HG03342 (cell line): ENCODE measurements around the gene ILF2.
"Not testable (repeated sequence)": the region's sequence is repeated elsewhere in the genome, so short reads cannot be mapped to it uniquely, and the experiment has no call there.

Experiments used
- ATAC-seq: cut with Tn5 transposase; IDR thresholded peaks from one replicate; pipeline ENCODE4 v1.9.1; 2021; ENCODE audit warnings: mild to moderate bottlenecking, moderate library complexity; ENCODE audit not compliant: unreplicated experiment

ILF2 gene

GRCh38 chr1:153679337-153680119, 8.7 kb upstream of the ILF2 start:
- ATAC-seq = no peak

GRCh38 chr1:153678519-153679336, 7.9 kb upstream of the ILF2 start, which contains the start of gene NPR1:
TSS of gene NPR1 (plus strand) at chr1:153678688. CDS start at chr1:153679109, 421 bp downstream.
- no peak for ATAC-seq

GRCh38 chr1:153677718-153678518, 7.1 kb upstream of the ILF2 start:
- ATAC-seq = no peak

GRCh38 chr1:153673511-153673910, 2.7 kb upstream of the ILF2 start:
- ATAC-seq = no peak

- peak; percentile 15 for ATAC-seq
Measured at GRCh38 chr1:153671628-153672353, 998 bp upstream of the ILF2 start.

- peak; percentile 6 for ATAC-seq
Measured at GRCh38 chr1:153670257-153670858, 435 bp downstream of the ILF2 start.

- ATAC-seq = no peak
Measured at GRCh38 chr1:153669606-153670005, 1.2 kb downstream of the ILF2 start.

- ATAC-seq = not testable (repeated sequence)
Measured at GRCh38 chr1:153668672-153669071, 2.1 kb downstream of the ILF2 start.

GRCh38 chr1:153667439-153667838, 3.4 kb downstream of the ILF2 start:
- no peak for ATAC-seq

GRCh38 chr1:153663211-153663610, 7.6 kb downstream of the ILF2 start:
- no peak for ATAC-seq

- no peak for ATAC-seq
Measured at GRCh38 chr1:153662269-153662668, 8.5 kb downstream of the ILF2 start.

- no peak for ATAC-seq
Measured at GRCh38 chr1:153661111-153661708, 9.6 kb downstream of the ILF2 start.

GRCh38 chr1:153659656-153660055, 11.1 kb downstream of the ILF2 start:
- no peak for ATAC-seq

- ATAC-seq = no peak
Measured at GRCh38 chr1:153659175-153659534, 11.6 kb downstream of the ILF2 start.

GRCh38 chr1:153658400-153659174, 12.2 kb downstream of the ILF2 start, which contains the start of gene SNAPIN:
TSS of gene SNAPIN (plus strand) at chr1:153658703. CDS start at chr1:153658744, 41 bp downstream.
- ATAC-seq = peak; percentile 77

- no peak for ATAC-seq
Measured at GRCh38 chr1:153655333-153655732, 15.5 kb downstream of the ILF2 start.

GRCh38 chr1:153652805-153653500, 17.8 kb downstream of the ILF2 start:
- ATAC-seq = no peak

GRCh38 chr1:153651771-153652170, 19.0 kb downstream of the ILF2 start:
- no peak for ATAC-seq
